GM12878 (cell line): ENCODE data around the gene CHID1. TPM values are rescaled to one million over a fixed set of nuclear protein-coding genes. Genes with fewer than 3 reads are reported as not detected.

ENCODE experiments used
- BACH1 ChIP-seq: fragments of 450-650 bp; IDR thresholded peaks from 2 replicates; pipeline ENCODE4 v1.6.1; 2017; ENCODE audit warnings: mild to moderate bottlenecking, borderline replicate concordance
- BHLHE40 ChIP-seq, 2 experiments: fragments of 450-650 bp in 1 of 2; IDR thresholded peaks; 2 replicates each; pipeline ENCODE4 v1.6.1; 2011 to 2017; ENCODE audit warnings: low read depth in 2 of 2, borderline replicate concordance in 1 of 2, improper control_type of control experiment in 1 of 2, low read length in 1 of 2, mild to moderate bottlenecking in 1 of 2
- CBFB ChIP-seq: IDR thresholded peaks from 2 replicates; pipeline ENCODE4 v1.6.1; 2016; ENCODE audit warnings: antibody characterized with exemption, low read depth
- CHD1 ChIP-seq: IDR thresholded peaks from 2 replicates; pipeline ENCODE4 v1.6.1; 2012; ENCODE audit warnings: low read depth, low read length, improper control_type of control experiment
- CHD2 ChIP-seq: IDR thresholded peaks from 2 replicates; pipeline ENCODE4 v1.6.1; 2011; ENCODE audit warnings: low read depth, low read length, improper control_type of control experiment, borderline replicate concordance
- DPF2 ChIP-seq: fragments of 450-650 bp; IDR thresholded peaks from 2 replicates; pipeline ENCODE4 v1.6.1; 2017; ENCODE audit warnings: mild to moderate bottlenecking
- EGR1 ChIP-seq, 2 experiments: IDR thresholded peaks; 1 replicate in 1 of 2; 2 replicates in 1 of 2; pipeline ENCODE4 v1.6.1; 2011 to 2012; ENCODE audit warnings: low read depth in 2 of 2, low read length in 2 of 2, borderline replicate concordance in 1 of 2, mild to moderate bottlenecking in 1 of 2, moderate library complexity in 1 of 2
- EZH2 ChIP-seq: IDR thresholded peaks from 2 replicates; pipeline ENCODE4 v1.6.1; 2012; ENCODE audit warnings: low read depth, mild to moderate bottlenecking, control low read depth, inconsistent platforms, low read length, borderline replicate concordance; ENCODE audit not compliant: control insufficient read depth
- IKZF1 ChIP-seq: fragments of 450-650 bp; conservative IDR thresholded peaks from 2 replicates; pipeline ENCODE4 v1.6.1; 2017; ENCODE audit warnings: antibody characterized with exemption, mild to moderate bottlenecking
- KDM1A ChIP-seq: fragments of 200-600 bp; sonication (generic); IDR thresholded peaks from 2 replicates; pipeline ENCODE4 v1.6.1; 2016; ENCODE audit warnings: borderline replicate concordance
- LARP7 ChIP-seq: fragments of 450-650 bp; IDR thresholded peaks from 2 replicates; pipeline ENCODE4 v1.6.1; 2017; ENCODE audit warnings: mild to moderate bottlenecking
- NFXL1 ChIP-seq: fragments of 450-650 bp; IDR thresholded peaks from 2 replicates; pipeline ENCODE4 v1.6.1; 2017; ENCODE audit warnings: antibody characterized with exemption, mild to moderate bottlenecking, borderline replicate concordance
- PAX5 ChIP-seq: IDR thresholded peaks from 2 replicates; pipeline ENCODE4 v1.6.1; 2011; ENCODE audit warnings: low read depth, low read length, borderline replicate concordance
- RAD21 ChIP-seq: IDR thresholded peaks from 2 replicates; pipeline ENCODE4 v1.6.1; 2011; ENCODE audit warnings: mild to moderate bottlenecking, low read depth, low read length, moderate library complexity; ENCODE audit not compliant: insufficient read depth
- SMARCA5 ChIP-seq: fragments of 450-650 bp; IDR thresholded peaks from 2 replicates; pipeline ENCODE4 v1.6.1; 2017; ENCODE audit warnings: mild to moderate bottlenecking
- SPI1 ChIP-seq: IDR thresholded peaks from 2 replicates; pipeline ENCODE4 v1.6.1; 2011; ENCODE audit warnings: low read depth, mild to moderate bottlenecking, low read length, moderate library complexity, borderline replicate concordance; ENCODE audit not compliant: insufficient read depth
- SREBF2 ChIP-seq: IDR thresholded peaks from 2 replicates; pipeline ENCODE4 v1.6.1; 2012; ENCODE audit warnings: mild to moderate bottlenecking, low read length
- TCF12 ChIP-seq: IDR thresholded peaks from 2 replicates; pipeline ENCODE4 v1.6.1; 2011; ENCODE audit warnings: low read depth, mild to moderate bottlenecking, low read length
- ZNF217 ChIP-seq: fragments of 450-650 bp; IDR thresholded peaks from 2 replicates; pipeline ENCODE4 v1.6.1; 2017; ENCODE audit warnings: antibody characterized with exemption, mild to moderate bottlenecking
- ZNF24 ChIP-seq: fragments of 450-650 bp; IDR thresholded peaks from 2 replicates; pipeline ENCODE4 v1.6.1; 2017; ENCODE audit warnings: antibody characterized with exemption, mild to moderate bottlenecking
- ZNF384 ChIP-seq: IDR thresholded peaks from 2 replicates; pipeline ENCODE4 v1.6.1; 2012; ENCODE audit warnings: low read depth, mild to moderate bottlenecking, low read length, improper control_type of control experiment, borderline replicate concordance
- ZNF592 ChIP-seq: fragments of 450-650 bp; IDR thresholded peaks from 2 replicates; pipeline ENCODE4 v1.6.1; 2017; ENCODE audit warnings: mild to moderate bottlenecking, moderate library complexity
- ZNF687 ChIP-seq: fragments of 450-650 bp; IDR thresholded peaks from 2 replicates; pipeline ENCODE4 v1.6.1; 2017; ENCODE audit warnings: mild to moderate bottlenecking, moderate library complexity
- polyA plus RNA-seq, 11 experiments: library from polyadenylated mRNA; depleted of rRNA in 4 of 11; unstranded in 6 of 11; stranded (reverse) in 5 of 11; fragments of >200 nt; fragmentation: Nextera tagmentation in 4 of 11; fragmentation: Illumina TruSeq in 1 of 11; extraction: Ambion mirVana in 4 of 11; extraction: Trizol in 1 of 11; gene quantifications; 1 replicate in 1 of 11; 2 replicates in 10 of 11; pipeline versions ENCODE4 v1.2.1 to v1.2.3, GENCODE V29; 2011 to 2016; ENCODE audit warnings: inconsistent platforms in 2 of 11, missing spikeins in 2 of 11, low read depth in 1 of 11
- total RNA-seq, 4 experiments: library from RNA; depleted of rRNA in 3 of 4; stranded (reverse); fragments of >200 nt in 3 of 4; fragmentation: Illumina TruSeq in 1 of 4; extraction: Trizol in 1 of 4; gene quantifications; 2 replicates each; pipeline versions ENCODE4 v1.2.1 to v1.2.3, GENCODE V29; 2013 to 2021

CHID1 gene
- total and polyA plus RNA-seq, 10 of the 15 experiments (the other 5 are each of a cell fraction or from before 2014, with no cell fraction given): 4.8 to 75.2 (median 30.1) TPM

- TF ChIP-seq ZNF592: no peak
- no peak for TF ChIP-seq ZNF217
- TF ChIP-seq EGR1 (IDR thresholded peaks at IDR 0.05; ENCODE audit: borderline replicate concordance in 1 of 2, low read depth in 2 of 2, low read length in 2 of 2): peak in 1 of 2 experiments; percentile 46; a peak in 1 of 3 replicates
- no peak for TF ChIP-seq EZH2
- TF ChIP-seq TCF12: 0 out of 2 replicates have a peak, but pooled peaks have one; percentile 36
- peak; percentile 31; the same call in 1 of the 2 replicates for TF ChIP-seq PAX5
- peak; percentile 37 for TF ChIP-seq LARP7
- TF ChIP-seq CHD1: peak; percentile 86; the same call in 1 of the 2 replicates
- no peak for TF ChIP-seq ZNF687
- TF ChIP-seq DPF2: peak; percentile 44
- no peak for TF ChIP-seq CBFB
- no peak for TF ChIP-seq ZNF24
- no peak for TF ChIP-seq NFXL1
- TF ChIP-seq SPI1: no peak
- no peak for TF ChIP-seq CHD2
- no peak for TF ChIP-seq SREBF2
- peak in 1 of 2 experiments; percentile 73; a peak in 2 of 4 replicates for TF ChIP-seq BHLHE40 (IDR thresholded peaks at IDR 0.05; ENCODE audit: borderline replicate concordance in 1 of 2, low read depth in 2 of 2, low read length in 1 of 2)
- peak; percentile 68 for TF ChIP-seq IKZF1
- no peak for TF ChIP-seq KDM1A
- TF ChIP-seq RAD21: no peak
- TF ChIP-seq BACH1: peak; percentile 57; the same call in 1 of the 2 replicates
- 0 out of 2 replicates have a peak, but pooled peaks have one; percentile 32 for TF ChIP-seq SMARCA5
- TF ChIP-seq ZNF384: no peak
These were observed 650 bp upstream of the CHID1 start (continued) for GRCh38 chr11:911031-911889.
